Measurements from ENCODE around the gene TYROBP.
"Not testable (repeated sequence)": the region's sequence is repeated elsewhere in the genome, so short reads cannot be mapped to it uniquely, and the experiment has no call there.

Gene TYROBP

GRCh38 chr19:35925501-35925900 is 17.4 kb upstream of the TYROBP start:
- H3K36me3 ChIP-seq (ENCODE audit: control insufficient read depth, insufficient read depth, low read length): no peaks in the 10 kb centered on the region
- no peaks in the 10 kb centered on the region for H3K4me1 ChIP-seq (ENCODE audit: control insufficient read depth, insufficient read depth, low read length)
- no peaks in the 10 kb centered on the region for H3K27me3 ChIP-seq (ENCODE audit: control insufficient read depth, insufficient read depth, low read length)
- H3K4me3 ChIP-seq (ENCODE audit: low read length): no peak overlapping the region
- no peak overlapping the region for H3K9ac ChIP-seq (ENCODE audit: low read length)
- H3K9me3 ChIP-seq (ENCODE audit: control insufficient read depth, low read length): no peaks in the 10 kb centered on the region

GRCh38 chr19:35921012-35921411 is 12.9 kb upstream of the TYROBP start:
- H3K9ac ChIP-seq (ENCODE audit: low read length): no peak overlapping the region
- no peaks in the 10 kb centered on the region for H3K36me3 ChIP-seq (ENCODE audit: control insufficient read depth, insufficient read depth, low read length)
- H3K27me3 ChIP-seq (ENCODE audit: control insufficient read depth, insufficient read depth, low read length): no peaks in the 10 kb centered on the region
- no peaks in the 10 kb centered on the region for H3K4me1 ChIP-seq (ENCODE audit: control insufficient read depth, insufficient read depth, low read length)
- no peaks in the 10 kb centered on the region for H3K9me3 ChIP-seq (ENCODE audit: control insufficient read depth, low read length)
- no peak overlapping the region for H3K4me3 ChIP-seq (ENCODE audit: low read length)

- H3K4me1 ChIP-seq (ENCODE audit: control insufficient read depth, insufficient read depth, low read length): no peaks in the 10 kb centered on the region
Observed at GRCh38 chr19:35919306-35919705, 11.2 kb upstream of the TYROBP start.

GRCh38 chr19:35915443-35915842 is 7.3 kb upstream of the TYROBP start:
- no peaks in the 10 kb centered on the region for H3K4me1 ChIP-seq (ENCODE audit: control insufficient read depth, insufficient read depth, low read length)
- no peaks in the 10 kb centered on the region for H3K9me3 ChIP-seq (ENCODE audit: control insufficient read depth, low read length)
- H3K27me3 ChIP-seq (ENCODE audit: control insufficient read depth, insufficient read depth, low read length): no peaks in the 10 kb centered on the region
- H3K4me3 ChIP-seq (ENCODE audit: low read length): no peak overlapping the region
- H3K36me3 ChIP-seq (ENCODE audit: control insufficient read depth, insufficient read depth, low read length): no peaks in the 10 kb centered on the region
- H3K9ac ChIP-seq (ENCODE audit: low read length): no peak overlapping the region

More at GRCh38 chr19:35919306-35919705, 11.2 kb upstream of the TYROBP start:
- H3K4me3 ChIP-seq (ENCODE audit: low read length): no peak overlapping the region
- H3K27me3 ChIP-seq (ENCODE audit: control insufficient read depth, insufficient read depth, low read length): no peaks in the 10 kb centered on the region
- no peaks in the 10 kb centered on the region for H3K36me3 ChIP-seq (ENCODE audit: control insufficient read depth, insufficient read depth, low read length)
- H3K9ac ChIP-seq (ENCODE audit: low read length): no peak overlapping the region
- H3K9me3 ChIP-seq (ENCODE audit: control insufficient read depth, low read length): no peaks in the 10 kb centered on the region

GRCh38 chr19:35913589-35913988 is 5.5 kb upstream of the TYROBP start:
- Histone ChIP-seq H3K27me3 (ENCODE audit: control insufficient read depth, insufficient read depth, low read length) (no peaks in the 10 kb centered on the region), H3K36me3 (ENCODE audit: control insufficient read depth, insufficient read depth, low read length) (no peaks in the 10 kb centered on the region), H3K9ac (ENCODE audit: low read length) (no peak overlapping the region), H3K4me1 (ENCODE audit: control insufficient read depth, insufficient read depth, low read length) (no peaks in the 10 kb centered on the region), H3K4me3 (ENCODE audit: low read length) (no peak overlapping the region), H3K9me3 (ENCODE audit: control insufficient read depth, low read length) (no peaks in the 10 kb centered on the region)

- Histone ChIP-seq H3K27me3 (ENCODE audit: control insufficient read depth, insufficient read depth, low read length) (no peaks in the 10 kb centered on the region), H3K36me3 (ENCODE audit: control insufficient read depth, insufficient read depth, low read length) (no peaks in the 10 kb centered on the region), H3K4me1 (ENCODE audit: control insufficient read depth, insufficient read depth, low read length) (no peaks in the 10 kb centered on the region), H3K4me3 (ENCODE audit: low read length) (no peak overlapping the region), H3K9me3 (ENCODE audit: control insufficient read depth, low read length) (no peaks in the 10 kb centered on the region), H3K9ac (ENCODE audit: low read length) (no peak overlapping the region)
Observed at GRCh38 chr19:35911790-35912189, 3.7 kb upstream of the TYROBP start.

GRCh38 chr19:35911173-35911572 is 3.1 kb upstream of the TYROBP start:
- Histone ChIP-seq H3K27me3 (ENCODE audit: control insufficient read depth, insufficient read depth, low read length) (no peaks in the 10 kb centered on the region), H3K4me1 (ENCODE audit: control insufficient read depth, insufficient read depth, low read length) (no peaks in the 10 kb centered on the region), H3K9ac (ENCODE audit: low read length) (no peak overlapping the region)

GRCh38 chr19:35910355-35910754 is 2.3 kb upstream of the TYROBP start:
- H3K36me3 ChIP-seq (ENCODE audit: control insufficient read depth, insufficient read depth, low read length); H3K4me1 ChIP-seq (ENCODE audit: control insufficient read depth, insufficient read depth, low read length); H3K9ac ChIP-seq (ENCODE audit: low read length); H3K27me3 ChIP-seq (ENCODE audit: control insufficient read depth, insufficient read depth, low read length); H3K9me3 ChIP-seq (ENCODE audit: control insufficient read depth, low read length); H3K4me3 ChIP-seq (ENCODE audit: low read length): not testable (repeated sequence)

More at GRCh38 chr19:35911173-35911572, 3.1 kb upstream of the TYROBP start:
- H3K9me3 ChIP-seq (ENCODE audit: control insufficient read depth, low read length): no peaks in the 10 kb centered on the region
- no peak overlapping the region for H3K4me3 ChIP-seq (ENCODE audit: low read length)
- H3K36me3 ChIP-seq (ENCODE audit: control insufficient read depth, insufficient read depth, low read length): no peaks in the 10 kb centered on the region

GRCh38 chr19:35909684-35910035 is 1.6 kb upstream of the TYROBP start:
- H3K4me3 ChIP-seq (ENCODE audit: low read length): no peak overlapping the region
- no peaks in the 10 kb centered on the region for H3K9me3 ChIP-seq (ENCODE audit: control insufficient read depth, low read length)
- no peaks in the 10 kb centered on the region for H3K27me3 ChIP-seq (ENCODE audit: control insufficient read depth, insufficient read depth, low read length)
- no peak overlapping the region for H3K9ac ChIP-seq (ENCODE audit: low read length)
- H3K4me1 ChIP-seq (ENCODE audit: control insufficient read depth, insufficient read depth, low read length): no peaks in the 10 kb centered on the region
- H3K36me3 ChIP-seq (ENCODE audit: control insufficient read depth, insufficient read depth, low read length): no peaks in the 10 kb centered on the region

- no peak overlapping the region for H3K4me3 ChIP-seq (ENCODE audit: low read length)
Observed at GRCh38 chr19:35908973-35909683, 1.0 kb upstream of the TYROBP start.

GRCh38 chr19:35907377-35907745 is 734 bp downstream of the TYROBP start:
- Histone ChIP-seq H3K9ac (ENCODE audit: low read length) (peak overlapping the region; percentile 22), H3K4me3 (ENCODE audit: low read length) (no peak overlapping the region)

More at GRCh38 chr19:35908973-35909683, 1.0 kb upstream of the TYROBP start:
- H3K9ac ChIP-seq (ENCODE audit: low read length): peak overlapping the region; percentile 25
- H3K27me3 ChIP-seq (ENCODE audit: control insufficient read depth, insufficient read depth, low read length): no peaks in the 10 kb centered on the region
- no peaks in the 10 kb centered on the region for H3K9me3 ChIP-seq (ENCODE audit: control insufficient read depth, low read length)
- no peaks in the 10 kb centered on the region for H3K36me3 ChIP-seq (ENCODE audit: control insufficient read depth, insufficient read depth, low read length)
- no peaks in the 10 kb centered on the region for H3K4me1 ChIP-seq (ENCODE audit: control insufficient read depth, insufficient read depth, low read length)

GRCh38 chr19:35905178-35905727 is 2.8 kb downstream of the TYROBP start:
- Histone ChIP-seq H3K36me3 (ENCODE audit: control insufficient read depth, insufficient read depth, low read length) (no peaks in the 10 kb centered on the region), H3K4me1 (ENCODE audit: control insufficient read depth, insufficient read depth, low read length) (peaks cover 6% of the 10 kb centered on the region), H3K4me3 (ENCODE audit: low read length) (no peak overlapping the region), H3K9ac (ENCODE audit: low read length) (no peak overlapping the region), H3K27me3 (ENCODE audit: control insufficient read depth, insufficient read depth, low read length) (no peaks in the 10 kb centered on the region), H3K9me3 (ENCODE audit: control insufficient read depth, low read length) (no peaks in the 10 kb centered on the region)

More at GRCh38 chr19:35907377-35907745, 734 bp downstream of the TYROBP start:
- Histone ChIP-seq H3K4me1 (ENCODE audit: control insufficient read depth, insufficient read depth, low read length) (peaks cover 6% of the 10 kb centered on the region), H3K9me3 (ENCODE audit: control insufficient read depth, low read length) (no peaks in the 10 kb centered on the region), H3K36me3 (ENCODE audit: control insufficient read depth, insufficient read depth, low read length) (no peaks in the 10 kb centered on the region), H3K27me3 (ENCODE audit: control insufficient read depth, insufficient read depth, low read length) (no peaks in the 10 kb centered on the region)
